LoVo (cell line): Measurements from ENCODE around the gene TINAGL1.
"Not testable (repeated sequence)": the region's sequence is repeated elsewhere in the genome, so short reads cannot be mapped to it uniquely, and the experiment has no call there.

Source experiments
- DNase-seq: peaks from one replicate; pipeline ENCODE4 v3.0.0-alpha.2; 2016; ENCODE audit warnings: low spot score

The TINAGL1 gene

DNA sequence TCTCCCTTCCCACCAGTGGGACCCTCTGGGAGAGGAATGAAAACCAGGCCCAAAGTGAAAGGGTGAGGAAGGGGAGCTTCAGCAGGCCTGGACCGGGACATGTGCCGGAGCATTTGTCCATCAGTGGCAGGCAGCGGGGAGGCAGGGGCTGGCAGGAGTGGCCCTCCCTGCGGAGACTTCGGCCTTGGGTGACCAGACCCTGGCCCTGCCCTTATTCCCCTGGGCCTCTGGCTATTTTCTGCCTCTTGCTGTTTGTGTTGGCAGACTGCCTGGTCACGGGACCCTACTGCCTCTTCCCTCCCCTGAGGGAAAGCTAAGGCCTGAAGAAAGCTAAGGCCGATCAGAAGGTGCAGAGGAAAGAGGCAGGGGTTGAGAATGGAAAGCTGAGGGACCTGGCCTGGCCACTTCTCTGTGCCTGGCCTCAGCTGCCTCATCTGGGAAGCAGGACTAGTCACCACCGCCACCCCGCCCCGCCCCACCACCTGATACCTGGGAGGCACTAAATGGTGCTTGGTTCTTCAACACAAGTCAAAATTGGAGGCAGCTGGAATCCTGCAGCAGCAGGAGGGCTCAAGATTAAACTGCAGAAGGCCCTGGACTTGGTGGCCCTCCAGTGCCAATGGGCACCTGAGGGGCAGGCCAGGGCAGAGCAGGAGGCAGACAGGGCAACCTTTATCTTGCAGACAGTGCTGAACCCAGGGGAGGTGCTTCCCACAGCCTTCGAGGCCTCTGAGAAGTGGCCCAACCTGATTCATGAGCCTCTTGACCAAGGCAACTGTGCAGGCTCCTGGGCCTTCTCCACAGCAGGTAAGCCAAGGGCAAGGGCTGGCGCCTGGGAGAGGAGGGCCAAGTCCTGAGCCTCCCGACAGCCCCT is 7.9 kb downstream of the TINAGL1 start:
- DNase-seq: no peak

DNA sequence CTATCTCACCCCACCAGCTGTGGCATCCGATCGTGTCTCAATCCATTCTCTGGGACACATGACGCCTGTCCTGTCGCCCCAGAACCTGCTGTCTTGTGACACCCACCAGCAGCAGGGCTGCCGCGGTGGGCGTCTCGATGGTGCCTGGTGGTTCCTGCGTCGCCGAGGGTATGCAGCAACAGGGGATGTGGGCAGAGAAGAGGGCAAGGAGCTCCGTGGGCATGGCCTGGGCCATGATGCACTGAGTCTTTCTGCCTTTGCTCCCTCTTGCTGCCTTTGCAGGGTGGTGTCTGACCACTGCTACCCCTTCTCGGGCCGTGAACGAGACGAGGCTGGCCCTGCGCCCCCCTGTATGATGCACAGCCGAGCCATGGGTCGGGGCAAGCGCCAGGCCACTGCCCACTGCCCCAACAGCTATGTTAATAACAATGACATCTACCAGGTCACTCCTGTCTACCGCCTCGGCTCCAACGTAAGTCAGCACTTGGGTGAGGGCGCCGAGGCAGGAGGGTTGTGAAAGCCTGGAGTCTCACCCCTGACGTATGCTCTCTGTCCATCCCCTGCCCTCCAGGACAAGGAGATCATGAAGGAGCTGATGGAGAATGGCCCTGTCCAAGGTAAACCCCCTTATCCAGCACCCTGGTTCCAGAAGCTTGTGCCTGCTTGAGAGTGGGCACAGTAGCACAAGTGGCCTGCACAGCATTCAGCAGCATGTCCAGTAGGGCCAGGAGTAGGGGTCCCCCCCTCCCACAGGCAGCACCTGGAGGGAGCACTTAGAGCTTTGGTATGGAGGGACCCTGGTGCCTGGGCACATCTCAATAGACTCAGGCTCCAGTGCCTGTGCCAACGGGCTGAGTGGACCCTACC is 8.8 kb downstream of the TINAGL1 start:
- DNase-seq: no peak

DNA sequence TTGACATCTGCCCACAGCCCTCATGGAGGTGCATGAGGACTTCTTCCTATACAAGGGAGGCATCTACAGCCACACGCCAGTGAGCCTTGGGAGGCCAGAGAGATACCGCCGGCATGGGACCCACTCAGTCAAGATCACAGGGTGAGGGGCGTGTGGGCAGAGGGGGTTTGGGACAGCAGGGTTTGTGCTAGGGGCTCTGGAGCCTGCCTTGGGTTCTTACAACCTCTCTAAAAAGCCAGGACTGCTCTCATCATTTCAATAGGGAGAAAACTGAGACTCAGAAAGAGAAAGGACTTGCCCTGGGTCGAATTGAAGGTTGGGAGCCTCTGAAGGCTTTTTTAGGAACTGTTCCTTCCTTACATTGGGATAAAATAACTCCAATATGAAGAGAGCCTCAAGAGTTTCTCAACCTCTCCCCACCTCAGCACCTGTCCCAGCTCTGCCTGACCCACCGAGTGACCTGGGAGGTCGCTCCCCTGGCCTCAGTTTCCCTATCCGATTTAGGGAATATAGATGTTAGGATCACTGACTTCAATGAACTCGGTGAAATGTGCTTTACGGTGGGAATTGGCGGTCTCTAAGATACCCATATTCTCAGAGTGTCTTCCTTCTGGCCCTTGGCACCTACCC is 9.5 kb downstream of the TINAGL1 start:
- no peak for DNase-seq

DNA sequence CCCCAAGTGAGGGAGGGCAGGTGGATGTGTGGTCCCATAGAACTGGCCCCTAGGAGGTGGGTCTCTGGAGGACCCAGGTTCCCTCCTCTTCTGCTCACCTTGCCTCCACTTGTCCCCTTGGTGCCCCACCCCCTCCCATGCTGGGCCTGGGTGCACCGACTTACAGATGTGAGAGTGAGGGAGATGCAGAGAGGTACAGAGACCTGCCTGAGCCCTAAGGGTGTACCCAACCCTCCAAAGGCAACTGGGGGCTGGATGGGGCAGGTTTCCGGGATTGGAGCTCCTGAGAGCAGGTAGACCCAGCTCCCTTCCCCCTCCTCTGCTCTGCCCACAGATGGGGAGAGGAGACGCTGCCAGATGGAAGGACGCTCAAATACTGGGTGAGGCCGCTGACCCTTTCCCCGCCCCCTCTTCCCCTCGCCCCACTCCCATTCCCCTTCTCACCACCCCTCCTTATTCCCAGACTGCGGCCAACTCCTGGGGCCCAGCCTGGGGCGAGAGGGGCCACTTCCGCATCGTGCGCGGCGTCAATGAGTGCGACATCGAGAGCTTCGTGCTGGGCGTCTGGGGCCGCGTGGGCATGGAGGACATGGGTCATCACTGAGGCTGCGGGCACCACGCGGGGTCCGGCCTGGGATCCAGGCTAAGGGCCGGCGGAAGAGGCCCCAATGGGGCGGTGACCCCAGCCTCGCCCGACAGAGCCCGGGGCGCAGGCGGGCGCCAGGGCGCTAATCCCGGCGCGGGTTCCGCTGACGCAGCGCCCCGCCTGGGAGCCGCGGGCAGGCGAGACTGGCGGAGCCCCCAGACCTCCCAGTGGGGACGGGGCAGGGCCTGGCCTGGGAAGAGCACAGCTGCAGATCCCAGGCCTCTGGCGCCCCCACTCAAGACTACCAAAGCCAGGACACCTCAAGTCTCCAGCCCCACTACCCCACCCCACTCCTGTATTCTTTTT is 10.3 kb downstream of the TINAGL1 start:
- no peak for DNase-seq

DNA sequence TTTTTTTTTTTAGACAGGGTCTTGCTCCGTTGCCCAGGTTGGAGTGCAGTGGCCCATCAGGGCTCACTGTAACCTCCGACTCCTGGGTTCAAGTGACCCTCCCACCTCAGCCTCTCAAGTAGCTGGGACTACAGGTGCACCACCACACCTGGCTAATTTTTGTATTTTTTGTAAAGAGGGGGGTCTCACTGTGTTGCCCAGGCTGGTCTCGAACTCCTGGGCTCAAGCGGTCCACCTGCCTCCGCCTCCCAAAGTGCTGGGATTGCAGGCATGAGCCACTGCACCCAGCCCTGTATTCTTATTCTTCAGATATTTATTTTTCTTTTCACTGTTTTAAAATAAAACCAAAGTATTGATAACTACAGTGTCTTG is 11.0 kb downstream of the TINAGL1 start:
- DNase-seq: not testable (repeated sequence)

DNA sequence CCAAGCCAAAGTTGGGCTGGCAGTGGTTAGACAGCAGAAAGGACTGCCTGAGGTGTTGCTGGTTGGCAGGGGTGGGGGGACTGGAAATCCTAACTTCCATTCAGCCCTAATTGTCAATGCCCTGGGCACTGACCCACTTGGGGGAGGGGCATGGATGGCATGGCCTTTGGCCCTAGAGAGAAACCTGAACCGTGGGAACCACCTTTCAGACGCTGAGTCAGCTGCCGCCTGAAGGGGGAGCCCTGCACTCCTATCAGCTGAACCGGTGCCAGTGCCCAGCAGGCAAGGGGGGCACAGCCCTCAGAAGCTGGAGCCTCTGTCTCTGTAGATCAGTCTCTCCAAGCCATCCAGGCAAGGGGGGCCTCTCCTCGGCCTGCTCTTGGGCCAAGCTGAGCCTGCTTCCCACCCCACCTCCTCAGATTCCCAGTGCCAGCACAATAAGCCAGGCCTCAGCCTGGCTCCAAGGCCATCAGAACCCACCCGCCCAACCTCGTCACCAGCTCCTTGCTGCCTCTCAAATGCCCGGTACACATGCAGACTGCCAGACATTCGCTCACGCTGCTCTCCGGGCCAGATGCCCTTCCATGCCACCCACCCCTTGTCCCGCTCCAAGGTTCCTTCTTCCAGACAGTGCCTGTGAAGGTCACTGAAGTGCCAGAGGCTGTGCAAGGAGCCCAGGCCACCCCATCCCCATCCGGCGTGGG is 11.6 kb downstream of the TINAGL1 start:
- peak; percentile 71 for DNase-seq

DNA sequence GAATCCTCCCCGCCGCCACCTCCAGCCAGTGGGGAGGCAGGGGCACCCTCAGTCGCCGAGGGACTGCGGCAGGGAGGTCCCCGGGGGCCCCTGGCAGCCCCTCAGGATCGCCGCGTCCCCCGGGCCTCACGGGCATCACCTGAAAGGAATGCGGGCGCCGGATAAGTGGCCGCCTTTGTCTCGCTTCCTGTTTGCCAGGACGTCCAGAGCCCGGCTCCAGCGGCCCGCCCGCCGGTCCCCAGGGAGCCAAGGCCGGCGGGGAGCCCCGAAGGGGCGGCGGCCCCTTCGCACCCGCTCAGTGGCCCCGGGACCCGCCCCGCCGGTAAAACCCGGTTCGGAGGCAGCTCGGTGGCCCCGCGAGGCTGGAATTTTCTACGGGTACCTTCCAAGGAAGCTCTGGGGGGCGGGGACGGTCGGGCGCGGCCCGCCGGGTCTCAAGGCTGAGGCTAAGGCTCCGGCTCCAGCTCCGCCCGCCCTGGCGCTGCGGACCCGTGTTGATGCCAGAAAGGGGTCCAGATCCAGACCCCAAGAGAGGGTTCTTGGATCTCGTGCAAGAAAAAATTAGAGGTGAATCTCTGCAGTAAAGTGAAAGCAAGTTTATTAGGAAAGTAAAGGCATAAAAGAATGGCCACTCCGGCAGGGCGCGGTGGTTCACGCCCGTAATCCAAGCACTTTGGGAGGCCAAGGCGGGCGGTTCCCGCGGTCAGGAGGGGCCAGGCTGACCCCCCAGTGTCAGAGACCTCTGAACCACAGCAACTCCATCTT is 12.6 kb downstream of the TINAGL1 start:
- peak; percentile 59 for DNase-seq

DNA sequence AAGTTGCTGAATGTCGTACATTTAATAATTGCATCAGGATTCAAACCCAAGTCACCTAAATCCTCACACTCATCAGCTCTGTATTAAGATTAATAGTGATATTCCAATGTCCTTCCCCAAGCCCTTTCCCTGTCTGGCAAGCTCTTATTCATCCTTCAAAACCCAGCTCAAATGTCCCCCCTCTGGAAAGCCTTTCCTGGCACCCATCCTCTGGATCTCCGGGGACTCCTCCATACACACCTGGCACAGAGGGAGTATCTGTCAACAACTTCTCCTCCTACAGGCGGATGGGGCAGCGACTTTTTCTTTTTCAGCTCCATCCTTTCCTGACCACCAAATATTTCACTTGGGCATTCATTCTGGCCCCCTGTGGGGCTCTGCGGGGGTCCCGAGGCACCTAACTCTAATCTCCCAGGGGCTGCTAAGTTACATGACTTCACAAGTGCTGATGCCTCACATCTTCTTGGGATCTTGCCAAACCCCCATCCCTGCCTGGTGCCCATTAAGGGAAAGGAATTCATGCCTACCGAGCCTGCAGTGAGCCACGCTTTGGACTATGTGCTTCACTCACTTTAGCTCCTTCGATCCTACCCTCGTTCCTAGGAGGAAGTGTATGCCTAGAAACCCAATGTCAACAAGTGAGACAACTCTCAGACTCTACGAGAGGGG is 15.2 kb downstream of the TINAGL1 start:
- peak; percentile 82 for DNase-seq

DNA sequence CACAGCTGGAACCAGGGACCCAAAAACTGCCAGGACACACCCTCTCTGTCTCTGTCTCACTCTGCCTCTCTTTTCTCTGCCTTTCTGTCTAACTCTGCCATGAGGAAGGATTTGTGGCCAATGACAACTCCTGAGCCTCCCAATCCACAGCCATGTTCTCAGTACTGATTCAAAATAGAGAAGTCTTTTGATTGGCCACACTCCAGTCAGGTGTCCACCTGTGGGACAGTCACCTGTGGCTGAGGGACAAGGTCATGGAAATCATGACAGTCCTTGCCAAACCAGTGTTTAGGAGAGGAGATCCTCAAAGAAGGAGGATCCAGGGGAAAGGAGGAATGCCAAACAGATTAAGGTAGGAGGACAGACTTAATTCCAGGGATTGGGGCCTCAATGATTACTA is 15.8 kb downstream of the TINAGL1 start:
- no peak for DNase-seq

DNA sequence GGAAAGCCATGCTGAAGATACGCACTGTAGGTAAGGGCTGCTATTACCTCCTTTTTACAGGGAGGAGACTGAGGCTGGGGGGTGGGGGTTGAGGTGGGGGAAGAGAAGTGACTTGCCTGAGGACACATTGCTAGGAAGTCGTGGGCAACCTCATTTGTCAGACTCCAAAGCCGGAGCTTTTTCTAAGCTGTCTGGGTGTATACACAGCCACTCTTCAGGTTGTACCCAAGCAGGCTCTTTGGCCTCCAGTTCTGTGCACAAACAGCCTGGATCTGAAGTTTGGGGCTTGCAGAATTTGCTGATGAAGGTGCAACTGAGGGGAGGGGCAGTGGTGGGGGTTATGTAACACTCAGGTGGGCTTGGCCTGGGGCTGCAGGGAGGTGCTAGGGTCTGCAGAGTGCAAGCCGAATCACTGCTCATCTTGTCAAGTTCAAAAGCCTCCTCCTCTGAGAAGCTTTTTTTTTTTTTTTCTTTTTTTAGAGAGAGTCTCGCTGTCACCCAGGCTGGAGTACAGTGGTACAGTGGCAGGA is 16.9 kb downstream of the TINAGL1 start:
- no peak for DNase-seq

DNA sequence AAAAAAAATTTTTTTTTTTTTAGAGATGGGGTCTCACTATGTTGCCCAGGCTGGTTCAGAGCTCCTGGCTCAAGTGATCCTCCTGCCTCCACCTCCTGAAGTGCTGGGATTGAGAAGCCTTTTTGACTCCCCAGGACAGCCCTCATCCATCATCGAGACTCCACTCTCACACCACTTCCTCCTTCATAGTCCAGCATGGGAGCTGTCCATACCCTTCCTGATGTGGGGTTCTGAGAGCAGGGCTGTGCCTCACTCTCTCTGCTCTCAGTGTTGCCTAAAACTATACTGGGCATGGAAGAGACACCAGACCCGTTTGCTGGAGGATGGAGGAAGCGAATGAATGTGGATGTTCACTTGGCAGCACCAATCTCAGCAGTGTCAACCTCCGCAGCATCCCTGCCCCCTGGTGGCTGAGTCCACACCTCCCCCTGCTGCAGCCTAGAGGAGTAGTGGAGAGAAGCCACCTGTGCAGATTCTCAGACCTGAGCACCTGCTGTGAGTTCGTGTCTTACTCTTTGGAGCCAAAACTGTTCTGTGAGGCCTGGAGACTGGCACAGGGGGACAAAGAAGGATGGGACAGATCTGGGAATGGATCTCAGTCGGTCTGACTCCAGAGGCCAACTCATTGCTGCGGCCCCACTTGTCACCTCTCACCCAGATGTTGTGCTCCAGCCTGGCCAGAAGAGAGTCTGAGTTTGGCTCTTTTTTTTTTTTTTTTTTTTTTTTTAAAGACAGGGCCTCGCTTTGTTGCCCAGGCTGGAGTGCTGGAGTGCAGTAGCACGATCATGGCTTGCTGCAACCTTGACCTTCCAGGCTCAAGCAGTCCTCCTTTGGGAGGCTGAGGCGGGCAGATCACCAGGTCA is 17.7 kb downstream of the TINAGL1 start:
- DNase-seq: peak; percentile 71

DNA sequence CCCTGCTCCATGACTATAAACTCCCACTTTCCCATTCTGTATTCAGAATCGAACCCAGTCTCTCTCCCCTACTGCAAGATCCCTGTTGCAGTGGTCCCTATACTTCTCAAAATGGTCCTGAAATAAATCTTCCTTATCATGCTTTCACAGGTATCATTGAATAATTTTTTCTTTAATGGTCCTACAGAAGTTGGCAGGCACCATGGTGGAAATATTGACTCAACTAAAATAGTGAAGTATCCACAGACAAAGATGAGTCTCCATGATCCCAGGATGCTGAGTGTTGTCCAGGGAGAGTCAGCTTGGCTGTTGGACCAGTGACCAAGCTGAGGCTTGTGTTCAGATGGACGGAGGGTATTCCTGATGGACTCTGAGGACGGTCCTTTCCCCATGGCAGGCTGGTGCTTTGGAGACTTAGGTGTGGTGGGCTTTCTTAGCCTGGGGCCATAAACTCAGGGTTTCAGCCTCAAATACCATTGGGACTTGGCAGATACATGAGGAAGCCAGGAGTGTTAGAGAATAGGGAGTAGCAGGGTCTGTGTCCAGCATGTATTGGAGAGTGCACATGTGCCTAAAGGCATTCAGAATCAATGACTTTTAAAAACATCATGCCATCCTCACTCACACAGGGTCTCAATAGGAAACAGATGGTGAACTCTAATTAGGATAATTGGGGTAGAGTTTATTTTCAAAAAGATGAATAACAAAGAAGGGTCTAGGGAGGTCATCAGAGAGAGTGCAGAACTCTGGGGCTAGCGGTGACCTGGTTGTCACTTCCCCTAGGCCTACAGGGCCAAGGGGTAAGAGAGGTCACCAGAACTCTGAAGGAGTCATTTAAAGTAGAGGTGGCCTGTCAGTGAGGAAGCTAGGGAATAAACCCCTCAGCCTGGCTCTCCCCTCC is 19.8 kb downstream of the TINAGL1 start:
- DNase-seq: no peak

DNA sequence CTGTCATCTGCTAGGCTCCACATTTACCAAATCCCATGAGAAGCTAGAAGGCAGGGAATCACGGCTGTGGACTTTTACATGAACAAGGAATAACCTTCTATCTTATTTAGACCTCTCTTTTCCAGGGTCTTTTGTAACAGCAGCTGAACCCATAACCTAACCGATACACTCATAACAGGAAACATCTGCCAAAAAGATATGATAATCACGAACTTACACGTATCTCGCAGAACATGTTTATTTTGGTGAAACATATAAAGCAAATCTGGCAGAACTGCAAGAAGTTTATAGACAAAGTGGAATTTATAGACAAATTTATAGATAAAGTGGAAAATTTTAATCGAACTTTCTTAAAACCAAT is 20.4 kb downstream of the TINAGL1 start:
- no peak for DNase-seq

DNA sequence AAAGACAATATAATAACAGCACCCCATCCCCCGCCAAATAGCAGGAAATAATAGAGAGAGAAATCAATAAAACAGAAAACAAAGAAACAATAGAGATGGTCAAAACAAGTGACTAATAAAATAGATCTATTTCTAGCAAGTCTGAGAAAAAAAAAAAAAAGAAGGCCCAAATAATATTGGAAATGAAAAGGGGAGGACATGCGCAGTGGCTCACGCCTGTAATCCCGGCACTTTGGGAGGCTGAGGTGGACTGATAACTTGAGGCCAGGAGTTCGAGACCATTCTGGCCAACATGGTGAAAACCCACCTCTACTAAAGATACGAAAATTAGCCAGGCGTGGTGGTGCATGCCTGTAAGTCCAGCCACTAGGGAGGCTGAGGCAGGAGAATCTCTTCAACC is 22.7 kb downstream of the TINAGL1 start:
- DNase-seq: no peak

DNA sequence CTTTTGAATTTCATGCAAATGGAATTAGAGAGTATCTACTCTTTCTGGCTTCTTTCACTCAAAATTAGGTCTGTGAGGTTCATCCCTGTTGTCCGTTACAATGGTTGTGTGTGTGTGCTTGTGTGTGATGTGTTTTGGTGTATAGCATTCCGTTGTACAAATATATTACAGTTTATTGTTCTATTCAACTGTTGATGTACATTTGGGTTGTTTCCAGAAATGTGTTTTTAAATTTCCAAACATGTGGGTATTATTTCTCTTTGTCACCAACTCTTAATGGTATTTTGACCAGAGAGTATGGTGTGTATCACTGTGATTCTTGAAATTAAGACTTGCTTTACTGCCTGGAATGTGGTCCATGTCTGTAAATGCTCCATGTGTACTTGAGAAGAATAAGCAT is 24.3 kb downstream of the TINAGL1 start:
- no peak for DNase-seq

DNA sequence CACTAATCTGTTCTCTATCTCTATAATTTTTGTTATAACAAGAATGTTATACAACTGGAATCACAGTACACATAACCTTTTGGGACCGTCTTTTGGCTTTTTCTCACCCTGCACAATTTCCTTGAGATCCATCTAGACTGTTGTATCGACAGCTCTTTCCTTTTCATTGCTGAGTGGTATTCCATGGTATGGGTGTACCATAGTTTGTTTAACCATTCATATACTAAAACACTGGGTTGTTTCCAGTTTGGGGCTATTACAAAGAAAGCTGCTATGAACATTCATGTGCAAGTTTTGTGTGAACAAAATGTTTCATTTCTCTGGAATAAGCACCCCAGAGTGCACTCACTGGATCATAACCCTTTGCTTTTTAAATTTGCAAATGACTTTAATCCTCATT is 25.8 kb downstream of the TINAGL1 start:
- DNase-seq: no peak

DNA sequence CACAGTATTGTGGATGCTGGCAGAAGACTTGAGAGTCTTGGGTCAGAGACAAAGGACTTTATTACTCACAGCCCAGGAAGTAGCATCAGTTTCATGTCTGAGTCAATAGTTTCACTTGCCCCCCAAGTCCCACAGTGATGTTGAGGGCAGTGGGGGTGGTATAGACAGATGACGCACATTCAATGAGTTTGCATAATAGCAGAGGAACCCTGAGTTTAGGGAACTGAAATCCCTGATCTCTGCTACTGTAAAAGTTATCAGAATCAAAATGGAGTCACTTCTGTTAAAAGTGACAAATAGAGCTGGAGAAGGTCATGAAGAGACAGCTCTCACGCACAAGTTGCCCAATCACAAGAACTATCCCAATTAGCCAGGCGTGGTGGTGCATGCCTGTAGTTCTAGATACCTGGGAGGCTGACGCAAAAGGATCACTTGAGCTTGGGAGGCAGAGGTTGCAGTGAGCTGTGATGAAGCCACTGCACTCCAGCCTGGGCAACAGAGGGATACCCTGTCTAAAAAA is 29.7 kb downstream of the TINAGL1 start:
- no peak for DNase-seq
